Measurements from ENCODE around the gene RIOK1.
"Not testable (repeated sequence)": the region's sequence is repeated elsewhere in the genome, so short reads cannot be mapped to it uniquely, and the experiment has no call there.

RIOK1 gene

DNA sequence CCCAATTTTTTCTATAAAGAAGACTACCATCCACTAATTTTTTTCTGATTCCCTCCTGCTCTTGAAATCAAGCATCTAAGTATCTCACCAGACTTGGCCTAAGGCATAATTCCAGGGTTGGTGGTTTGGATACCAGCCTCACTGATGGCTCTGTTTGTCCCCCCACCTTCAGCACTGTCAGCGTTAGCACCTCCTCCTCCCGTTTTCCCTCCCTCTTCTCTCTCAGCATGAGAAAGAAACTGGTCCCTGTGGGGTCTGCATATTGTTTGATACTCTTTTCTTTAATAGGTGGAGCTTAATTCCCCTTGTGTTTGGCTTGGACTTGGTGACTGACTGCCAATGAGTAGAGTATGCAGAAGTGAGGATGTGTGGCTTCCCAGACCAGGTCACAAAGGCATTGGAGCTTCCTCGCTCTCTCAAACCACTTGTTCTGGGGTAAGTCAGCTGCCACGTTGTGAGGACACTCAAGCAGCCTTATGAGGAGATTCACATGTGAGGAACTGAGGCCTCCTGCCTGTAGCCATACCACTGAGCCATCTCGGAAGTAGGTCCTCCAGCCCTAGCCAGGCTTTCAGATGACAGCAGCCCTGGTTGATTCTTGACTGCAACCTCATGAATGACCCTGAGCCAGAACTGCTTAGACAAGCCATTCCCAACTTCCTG, 65.2 kb downstream of the RIOK1 start:
- TF ChIP-seq CTCF (IDR thresholded peaks at IDR 0.05; ENCODE audit: low read depth, low read length, poor library complexity, severe bottlenecking): no peak
- TF ChIP-seq EZH2phosphoT487 (IDR thresholded peaks at IDR 0.05; ENCODE audit: borderline replicate concordance, low read length): no peak
- Histone ChIP-seq H3K4me1 (ENCODE audit: control insufficient read depth, low read length) (no peaks in the 10 kb centered on the region), H3K36me3 (ENCODE audit: control insufficient read depth, low read length) (no peaks in the 10 kb centered on the region), H3K4me3 (ENCODE audit: low read length) (no peak overlapping the region), H3F3A (ENCODE audit: control insufficient read depth, insufficient read depth) (no peaks in the 10 kb centered on the region), H3K4me2 (ENCODE audit: low read length) (no peak overlapping the region), H4K20me1 (ENCODE audit: control insufficient read depth, insufficient read depth, low read depth, low read length) (no peaks in the 10 kb centered on the region), H3K79me2 (ENCODE audit: control insufficient read depth, low read length) (no peaks in the 10 kb centered on the region), H3K9me2 (replicated peaks; ENCODE audit: control insufficient read depth, low read length) (no peaks in the 10 kb centered on the region), H3K9me3 (ENCODE audit: control insufficient read depth, insufficient read depth, low read length) (no peaks in the 10 kb centered on the region), H3K27me3 (ENCODE audit: control insufficient read depth, low read length) (no peaks in the 10 kb centered on the region), H3K27ac (ENCODE audit: low read depth, low read length) (no peak overlapping the region)

DNA sequence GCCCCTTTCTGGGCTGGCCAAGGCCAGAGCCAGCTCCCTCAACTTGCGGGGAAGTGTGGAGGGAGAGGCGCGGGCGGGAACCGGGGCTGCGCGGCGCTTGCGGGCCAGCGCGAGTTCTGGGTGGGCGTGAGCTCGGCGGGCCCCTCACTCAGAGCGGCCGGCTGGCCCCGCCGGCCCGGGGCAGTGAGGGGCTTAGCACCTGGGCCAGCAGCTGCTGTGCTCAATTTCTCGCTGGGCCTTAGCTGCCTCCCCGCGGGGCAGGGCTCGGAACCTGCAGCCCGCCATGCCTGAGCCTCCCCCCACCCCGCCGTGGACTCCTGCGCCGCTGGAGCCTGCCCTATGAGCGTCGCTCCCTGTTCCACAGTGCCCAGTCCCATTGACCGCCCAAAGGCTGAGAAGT, 66.7 kb downstream of the RIOK1 start:
- H3K4me3 ChIP-seq (ENCODE audit: low read length); H4K20me1 ChIP-seq (ENCODE audit: control insufficient read depth, insufficient read depth, low read depth, low read length); H3K27ac ChIP-seq (ENCODE audit: low read depth, low read length); H3F3A ChIP-seq (ENCODE audit: control insufficient read depth, insufficient read depth); H3K36me3 ChIP-seq (ENCODE audit: control insufficient read depth, low read length); H3K9me3 ChIP-seq (ENCODE audit: control insufficient read depth, insufficient read depth, low read length); H3K79me2 ChIP-seq (ENCODE audit: control insufficient read depth, low read length); H3K27me3 ChIP-seq (ENCODE audit: control insufficient read depth, low read length); H3K9me2 ChIP-seq (replicated peaks; ENCODE audit: control insufficient read depth, low read length); H3K4me2 ChIP-seq (ENCODE audit: low read length); H3K4me1 ChIP-seq (ENCODE audit: control insufficient read depth, low read length): not testable (repeated sequence)

DNA sequence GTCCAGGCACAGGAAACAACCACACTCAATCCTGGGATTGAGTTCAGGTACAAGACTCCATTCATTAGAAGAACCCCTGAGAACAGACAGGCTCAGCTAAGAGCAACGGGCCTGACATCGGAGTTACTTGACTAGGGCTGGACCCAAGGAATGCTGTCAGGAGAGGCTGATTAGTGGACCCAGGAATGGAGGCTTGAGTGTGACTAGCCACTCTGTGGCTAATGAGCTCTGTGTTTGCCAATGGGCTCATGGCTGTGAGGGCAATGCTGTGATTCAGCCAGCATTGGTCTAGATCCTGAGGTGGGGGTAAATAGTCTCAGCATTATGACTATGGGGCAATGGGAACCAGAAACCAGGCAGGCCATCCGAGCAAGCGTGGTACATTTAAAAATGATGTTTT, 71.8 kb downstream of the RIOK1 start:
- Histone ChIP-seq H3K4me3 (ENCODE audit: low read length) (no peak overlapping the region), H3K79me2 (ENCODE audit: control insufficient read depth, low read length) (no peaks in the 10 kb centered on the region), H3K9me3 (ENCODE audit: control insufficient read depth, insufficient read depth, low read length) (no peaks in the 10 kb centered on the region), H3K4me1 (ENCODE audit: control insufficient read depth, low read length) (no peaks in the 10 kb centered on the region), H3K9me2 (replicated peaks; ENCODE audit: control insufficient read depth, low read length) (no peaks in the 10 kb centered on the region), H3K4me2 (ENCODE audit: low read length) (no peak overlapping the region), H3F3A (ENCODE audit: control insufficient read depth, insufficient read depth) (no peaks in the 10 kb centered on the region), H3K27ac (ENCODE audit: low read depth, low read length) (no peak overlapping the region), H3K27me3 (ENCODE audit: control insufficient read depth, low read length) (no peaks in the 10 kb centered on the region), H4K20me1 (ENCODE audit: control insufficient read depth, insufficient read depth, low read depth, low read length) (no peaks in the 10 kb centered on the region), H3K36me3 (ENCODE audit: control insufficient read depth, low read length) (no peaks in the 10 kb centered on the region)
- no peak for TF ChIP-seq CTCF (IDR thresholded peaks at IDR 0.05; ENCODE audit: low read depth, low read length, poor library complexity, severe bottlenecking)

GRCh38 chr6:7463785-7464184, 74.2 kb downstream of the RIOK1 start:
- no peak overlapping the region for H3K4me2 ChIP-seq (ENCODE audit: low read length)
- TF ChIP-seq CTCF (IDR thresholded peaks at IDR 0.05; ENCODE audit: low read depth, low read length, poor library complexity, severe bottlenecking): no peak
- no peak for TF ChIP-seq EZH2phosphoT487 (IDR thresholded peaks at IDR 0.05; ENCODE audit: borderline replicate concordance, low read length)
- no peaks in the 10 kb centered on the region for H3K9me2 ChIP-seq (replicated peaks; ENCODE audit: control insufficient read depth, low read length)
- no peak overlapping the region for H3K27ac ChIP-seq (ENCODE audit: low read depth, low read length)
- no peak overlapping the region for H3K4me3 ChIP-seq (ENCODE audit: low read length)
- no peaks in the 10 kb centered on the region for H3K27me3 ChIP-seq (ENCODE audit: control insufficient read depth, low read length)
- H4K20me1 ChIP-seq (ENCODE audit: control insufficient read depth, insufficient read depth, low read depth, low read length): no peaks in the 10 kb centered on the region
- H3K79me2 ChIP-seq (ENCODE audit: control insufficient read depth, low read length): no peaks in the 10 kb centered on the region
- no peaks in the 10 kb centered on the region for H3K36me3 ChIP-seq (ENCODE audit: control insufficient read depth, low read length)
- H3K4me1 ChIP-seq (ENCODE audit: control insufficient read depth, low read length): no peaks in the 10 kb centered on the region
- H3K9me3 ChIP-seq (ENCODE audit: control insufficient read depth, insufficient read depth, low read length): no peaks in the 10 kb centered on the region
- H3F3A ChIP-seq (ENCODE audit: control insufficient read depth, insufficient read depth): no peaks in the 10 kb centered on the region

Data from DOHH2 (cell line).